ENCODE data around the gene PSKH1. TPM values are rescaled to one million over a fixed set of nuclear protein-coding genes. Genes with fewer than 3 reads are reported as not detected.
A peak's percentile ranks its signal among the peaks of the same experiment; 100 is the strongest.

PSKH1 gene
- total and polyA plus RNA-seq, 10 of the 15 experiments (the other 5 are each of a cell fraction or from before 2014, with no cell fraction given) = 0.63 to 20.4 (median 7.8) TPM

- in situ Hi-C loops (cut with MboI) = no loop called here
- BruUV-seq (replicated peaks) = no TSS peak
- no peak overlapping the region for H2AFZ ChIP-seq (ENCODE audit: control insufficient read depth, low read depth, low read length)
Observed at GRCh38 chr16:67936880-67937605, 44.0 kb downstream of the PSKH1 start.

More at GRCh38 chr16:67936880-67937605, 44.0 kb downstream of the PSKH1 start:
- H3K79me2 ChIP-seq (ENCODE audit: control insufficient read depth, insufficient read depth, low read length) = peaks cover 31% of the 10 kb centered on the region
- peaks cover 18 to 21% of the 10 kb centered on the region in 2 experiments for H3K36me3 ChIP-seq (ENCODE audit: control insufficient read depth in 2 of 2, insufficient read depth in 2 of 2, low read length in 1 of 2)
- intact Hi-C loops (cut with micrococcal nuclease; ENCODE audit: unreplicated experiment) = loop anchor here (2.0 to 5.0 kb wide), 2 partner anchors 90 to 105 kb away; partner anchors contain the start of genes CENPT and NUTF2
- CTCF ChIA-PET = interaction anchor here (0.6 to 3.5 kb wide), 15 partner anchors 9 to 546 kb away, joined by 3 to 15 read pairs (median 4); partner anchors contain the start of gene NRN1L
- peak overlapping the region; percentile 89 for H3K4me3 ChIP-seq
- POLR2A ChIA-PET = interaction anchor here (0.5 to 3.4 kb wide), 10 partner anchors 10 to 437 kb away, joined by 3 to 16 read pairs (median 3); partner anchors contain the start of gene SLC12A4
- SMC1A ChIA-PET (ENCODE audit: uncharacterized antibody, unreplicated experiment) = interaction anchor here (1.0 to 2.0 kb wide), 6 partner anchors 46 to 208 kb away, joined by 3 to 5 read pairs (median 4); partner anchors contain the start of gene NFATC3
- DNase-seq (ENCODE audit: low read depth, low spot score) (peak; percentile 65), ATAC-seq (peak; percentile 80), FAIRE-seq (no peak)
- H4K20me1 ChIP-seq (ENCODE audit: control insufficient read depth, insufficient read depth) = no peaks in the 10 kb centered on the region
- RAD21 ChIA-PET (ENCODE audit: unreplicated experiment) = interaction anchor here (0.6 to 1.7 kb wide), 9 partner anchors 30 to 416 kb away, joined by 3 to 10 read pairs (median 4); partner anchors contain the start of genes RANBP10, SLC12A4 and TSNAXIP1
- peak overlapping the region; percentile 82 for H3K4me2 ChIP-seq (ENCODE audit: control insufficient read depth, insufficient read depth)
- 46% methylated on average over 6 of the region's 6 CpGs for WGBS (ENCODE audit: insufficient coverage, insufficient replicate concordance, low lambda C conversion rate, missing lambda C conversion rate)
- H3K27ac ChIP-seq (ENCODE audit: control insufficient read depth, insufficient read depth) = peak overlapping the region; percentile 98
- peak overlapping the region; percentile 94 for H3K9ac ChIP-seq (ENCODE audit: control insufficient read depth, insufficient read depth, low read length)
- peaks cover 12% of the 10 kb centered on the region for H3K4me1 ChIP-seq (ENCODE audit: control insufficient read depth, insufficient read depth, low read length)
- H3K9me3 ChIP-seq (replicated peaks; ENCODE audit: control insufficient read depth, insufficient read depth, low read length) = no peaks in the 10 kb centered on the region
- TF ChIP-seq SUZ12 (IDR thresholded peaks at IDR 0.05; ENCODE audit: unreplicated experiment) = no peak
- TF ChIP-seq SRF (IDR thresholded peaks at IDR 0.05; ENCODE audit: low read depth in 2 of 2, low read length in 2 of 2) = no peak
- TF ChIP-seq FOXK2 (IDR thresholded peaks at IDR 0.05) = 0 out of 2 replicates have a peak, but pooled peaks have one; percentile 25
- peak; percentile 76 for TF ChIP-seq RUNX3 (IDR thresholded peaks at IDR 0.05; ENCODE audit: low read length)
- TF ChIP-seq NBN (IDR thresholded peaks at IDR 0.05) = no peak
- no peak for TF ChIP-seq JUNB (IDR thresholded peaks at IDR 0.05)
- no peak for TF ChIP-seq STAT3 (IDR thresholded peaks at IDR 0.05; ENCODE audit: low read depth, low read length)
- TF ChIP-seq, protein P1, sequence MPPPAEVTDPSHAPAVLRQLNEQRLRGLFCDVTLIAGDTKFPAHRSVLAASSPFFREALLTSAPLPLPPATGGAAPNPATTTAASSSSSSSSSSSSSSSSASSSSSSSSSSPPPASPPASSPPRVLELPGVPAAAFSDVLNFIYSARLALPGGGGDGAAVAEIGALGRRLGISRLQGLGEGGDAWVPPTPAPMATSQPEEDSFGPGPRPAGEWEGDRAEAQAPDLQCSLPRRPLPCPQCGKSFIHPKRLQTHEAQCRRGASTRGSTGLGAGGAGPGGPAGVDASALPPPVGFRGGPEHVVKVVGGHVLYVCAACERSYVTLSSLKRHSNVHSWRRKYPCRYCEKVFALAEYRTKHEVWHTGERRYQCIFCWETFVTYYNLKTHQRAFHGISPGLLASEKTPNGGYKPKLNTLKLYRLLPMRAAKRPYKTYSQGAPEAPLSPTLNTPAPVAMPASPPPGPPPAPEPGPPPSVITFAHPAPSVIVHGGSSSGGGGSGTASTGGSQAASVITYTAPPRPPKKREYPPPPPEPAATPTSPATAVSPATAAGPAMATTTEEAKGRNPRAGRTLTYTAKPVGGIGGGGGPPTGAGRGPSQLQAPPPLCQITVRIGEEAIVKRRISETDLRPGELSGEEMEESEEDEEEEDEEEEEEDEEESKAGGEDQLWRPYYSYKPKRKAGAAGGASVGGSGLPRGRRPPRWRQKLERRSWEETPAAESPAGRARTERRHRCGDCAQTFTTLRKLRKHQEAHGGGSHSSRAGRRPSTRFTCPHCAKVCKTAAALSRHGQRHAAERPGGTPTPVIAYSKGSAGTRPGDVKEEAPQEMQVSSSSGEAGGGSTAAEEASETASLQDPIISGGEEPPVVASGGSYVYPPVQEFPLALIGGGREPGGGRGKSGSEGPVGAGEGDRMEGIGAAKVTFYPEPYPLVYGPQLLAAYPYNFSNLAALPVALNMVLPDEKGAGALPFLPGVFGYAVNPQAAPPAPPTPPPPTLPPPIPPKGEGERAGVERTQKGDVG (CRISPR knock-in tag; IDR thresholded peaks at IDR 0.05) = no peak
- TF ChIP-seq POU2F2 (IDR thresholded peaks at IDR 0.05; ENCODE audit: borderline replicate concordance, low read depth, low read length) = 0 out of 3 replicates have a peak, but pooled peaks have one; percentile 46
- TF ChIP-seq SPI1 (IDR thresholded peaks at IDR 0.05; ENCODE audit: borderline replicate concordance, insufficient read depth, low read depth, low read length) = peak; percentile 74; the same call in 1 of the 2 replicates
- TF ChIP-seq SMARCA5 (IDR thresholded peaks at IDR 0.05) = 0 out of 2 replicates have a peak, but pooled peaks have one; percentile 66
- TF ChIP-seq LARP7 (IDR thresholded peaks at IDR 0.05) = 0 out of 2 replicates have a peak, but pooled peaks have one; percentile 46
- TF ChIP-seq CBFB (IDR thresholded peaks at IDR 0.05; ENCODE audit: low read depth) = peak; percentile 44; the same call in 1 of the 2 replicates
- no peak for TF ChIP-seq ZNF592 (IDR thresholded peaks at IDR 0.05)
- TF ChIP-seq POLR2AphosphoS2 (IDR thresholded peaks at IDR 0.05; ENCODE audit: low read depth, low read length) = peak; percentile 13; the same call in 1 of the 2 replicates
- no peaks in the 10 kb centered on the region for H3K27me3 ChIP-seq (replicated peaks in 1 of 2; ENCODE audit: control insufficient read depth in 2 of 2, insufficient read depth in 2 of 2, low read length in 1 of 2)
